MCF 10A (cell line): ENCODE measurements around the gene MAP1LC3C. TPM values are rescaled to one million over a fixed set of nuclear protein-coding genes. Genes with fewer than 3 reads are reported as not detected.

Source experiments
- Bru-seq: library from RNA; stranded (reverse); fragments of 400-500 nt; gene quantifications from one replicate; lab custom pipeline; 2021; lab: Mats Ljungman, UMichigan
- BruChase-seq, 2 experiments: library from RNA; stranded (reverse); fragments of 400-500 nt; gene quantifications; one replicate each; lab custom pipeline; 2021; lab: Mats Ljungman, UMichigan
- BruUV-seq: library from RNA; stranded (reverse); fragments of 400-500 nt; replicated peaks from 2 replicates; lab custom pipeline; 2021; lab: Mats Ljungman, UMichigan
- CTCF ChIA-PET: fragments of 300-600 bp; sonication (Branson Sonifier 250); formaldehyde crosslinking; extraction: SDS; loops from one replicate; lab custom pipeline; 2021; ENCODE audit warnings: antibody characterized with exemption, inconsistent platforms; lab: Yijun Ruan, JAX
- POLR2A ChIA-PET: fragments of 300-600, 350-650 bp; sonication (Branson Sonifier 250); formaldehyde crosslinking; extraction: SDS; loops from one replicate; lab custom pipeline; 2020; ENCODE audit warnings: antibody characterized with exemption, inconsistent platforms; lab: Yijun Ruan, JAX
- DNase-seq: peaks from one replicate; pipeline ENCODE4 v3.0.0-alpha.2; 2018; ENCODE audit not compliant: unreplicated experiment
- H3K27ac Mint-ChIP-seq: one replicate; pipeline ENCODE4 v1.8.0; 2022; ENCODE audit warnings: mild to moderate bottlenecking, low read depth, mixed read lengths; ENCODE audit not compliant: unreplicated experiment
- H3K27me3 Mint-ChIP-seq: one replicate; pipeline ENCODE4 v1.8.0; 2022; ENCODE audit warnings: mixed read lengths; ENCODE audit not compliant: insufficient read depth, unreplicated experiment
- H3K36me3 Mint-ChIP-seq: one replicate; pipeline ENCODE4 v1.8.0; 2022; ENCODE audit warnings: mild to moderate bottlenecking, moderate library complexity, mixed read lengths; ENCODE audit not compliant: insufficient read depth, unreplicated experiment
- H3K4me1 Mint-ChIP-seq: one replicate; pipeline ENCODE4 v1.8.0; 2022; ENCODE audit warnings: mixed read lengths; ENCODE audit not compliant: insufficient read depth, unreplicated experiment
- H3K4me3 Mint-ChIP-seq: one replicate; pipeline ENCODE4 v1.8.0; 2022; ENCODE audit warnings: mild to moderate bottlenecking, moderate library complexity, mixed read lengths; ENCODE audit not compliant: unreplicated experiment
- H3K9me3 Mint-ChIP-seq: one replicate; pipeline ENCODE4 v1.8.0; 2022; ENCODE audit warnings: mixed read lengths; ENCODE audit not compliant: unreplicated experiment
- intact Hi-C: fragments of 100-400 bp; cut with micrococcal nuclease; formaldehyde crosslinking; loops from 2 replicates; pipeline ENCODE4 v1.14.1; 2022
- long read RNA-seq: library from polyadenylated mRNA; stranded (forward); transcript quantifications from one replicate; pipeline ENCODE4 v2.0.0, GENCODE V29; 2022
- total RNA-seq: library from RNA; stranded (reverse); gene quantifications from 2 replicates; pipeline ENCODE4 v1.2.3, GENCODE V29; 2022
- TF ChIP-seq, protein P1 (sequence below): fragments of 200-600 bp; IDR thresholded peaks from one replicate; pipeline ENCODE4 v1.8.0; 2022; ENCODE audit warnings: antibody characterized with exemption, mild to moderate bottlenecking; ENCODE audit not compliant: unreplicated experiment

MAP1LC3C gene
- total RNA-seq: not detected in 2 replicates
- percentile 14 among the genes with signal in this experiment for Bru-seq, nascent RNA
- BruChase-seq, experiment 1, labeled RNA remaining after a 6-hour chase: not detected
- BruChase-seq, experiment 2, labeled RNA remaining after a 2-hour chase: not detected
- long read RNA-seq: 0 reads

- CTCF ChIA-PET: interaction anchor here (0.5 to 6.3 kb wide), 41 partner anchors 8 to 1752 kb away, joined by 3 to 108 read pairs (median 5); partner anchors contain the start of gene KMO
- Mint-ChIP-seq H3K36me3 (peaks cover 2% of the 10 kb centered on the region), H3K4me3 (peak within 1 kb of the TSS; percentile 62), H3K27ac (no peak within 1 kb of the TSS), H3K4me1 (peaks cover 7% of the 10 kb centered on the region), H3K9me3 (no peaks in the 10 kb centered on the region), H3K27me3 (no peaks in the 10 kb centered on the region)
- TF ChIP-seq, protein P1, sequence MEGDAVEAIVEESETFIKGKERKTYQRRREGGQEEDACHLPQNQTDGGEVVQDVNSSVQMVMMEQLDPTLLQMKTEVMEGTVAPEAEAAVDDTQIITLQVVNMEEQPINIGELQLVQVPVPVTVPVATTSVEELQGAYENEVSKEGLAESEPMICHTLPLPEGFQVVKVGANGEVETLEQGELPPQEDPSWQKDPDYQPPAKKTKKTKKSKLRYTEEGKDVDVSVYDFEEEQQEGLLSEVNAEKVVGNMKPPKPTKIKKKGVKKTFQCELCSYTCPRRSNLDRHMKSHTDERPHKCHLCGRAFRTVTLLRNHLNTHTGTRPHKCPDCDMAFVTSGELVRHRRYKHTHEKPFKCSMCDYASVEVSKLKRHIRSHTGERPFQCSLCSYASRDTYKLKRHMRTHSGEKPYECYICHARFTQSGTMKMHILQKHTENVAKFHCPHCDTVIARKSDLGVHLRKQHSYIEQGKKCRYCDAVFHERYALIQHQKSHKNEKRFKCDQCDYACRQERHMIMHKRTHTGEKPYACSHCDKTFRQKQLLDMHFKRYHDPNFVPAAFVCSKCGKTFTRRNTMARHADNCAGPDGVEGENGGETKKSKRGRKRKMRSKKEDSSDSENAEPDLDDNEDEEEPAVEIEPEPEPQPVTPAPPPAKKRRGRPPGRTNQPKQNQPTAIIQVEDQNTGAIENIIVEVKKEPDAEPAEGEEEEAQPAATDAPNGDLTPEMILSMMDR: no peak
- no TSS peak for BruUV-seq
- no peak for DNase-seq
- POLR2A ChIA-PET: interaction anchor here (0.5 to 1.2 kb wide), 4 partner anchors 103 to 466 kb away, joined by 3 to 7 read pairs (median 4); no protein-coding TSS in a partner anchor
- intact Hi-C loops: loop anchor here (5.0 kb wide), 1 partner anchor 467 kb away; the partner anchor contains the start of gene KMO
Measured at GRCh38 chr1:241999026-241999425, at the start of gene MAP1LC3C. MAP1LC3C (minus strand) TSS chr1:241999098; CDS start chr1:241999008, 90 bp downstream.

DNA sequence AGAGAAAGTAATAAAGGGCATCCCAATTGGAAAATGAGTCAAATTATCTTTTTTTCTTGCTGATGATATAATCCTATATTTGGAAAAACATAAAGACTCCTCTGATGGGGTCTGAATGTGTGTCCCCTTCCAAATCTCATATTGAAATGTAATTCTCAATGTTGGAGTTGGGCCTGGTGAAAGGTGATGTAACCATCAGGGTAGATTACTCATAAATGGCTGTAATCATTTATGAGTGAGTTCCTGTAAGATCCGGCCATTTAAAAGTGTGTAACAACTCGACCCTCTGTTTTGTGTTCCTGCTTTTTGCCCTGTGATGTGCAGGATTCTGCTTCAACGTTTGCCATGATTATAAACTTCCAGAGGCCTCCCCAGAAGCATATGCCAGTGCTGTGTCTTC is 44.3 kb upstream of the MAP1LC3C start:
- peaks cover 5% of the 10 kb centered on the region for H3K4me1 Mint-ChIP-seq
- TF ChIP-seq, protein P1: no peak
- H3K27me3 Mint-ChIP-seq: no peaks in the 10 kb centered on the region
- H3K27ac Mint-ChIP-seq: no peak overlapping the region
- ChIA-PET POLR2A (no interaction called here), CTCF (interaction anchor here (0.7 kb wide), 1 partner anchor 516 kb away, joined by 3 read pairs; no protein-coding TSS in a partner anchor)
- no peaks in the 10 kb centered on the region for H3K36me3 Mint-ChIP-seq
- H3K9me3 Mint-ChIP-seq: no peaks in the 10 kb centered on the region
- no TSS peak for BruUV-seq
- intact Hi-C loops: no loop called here
- no peak overlapping the region for H3K4me3 Mint-ChIP-seq
- DNase-seq: peak; percentile 37

DNA sequence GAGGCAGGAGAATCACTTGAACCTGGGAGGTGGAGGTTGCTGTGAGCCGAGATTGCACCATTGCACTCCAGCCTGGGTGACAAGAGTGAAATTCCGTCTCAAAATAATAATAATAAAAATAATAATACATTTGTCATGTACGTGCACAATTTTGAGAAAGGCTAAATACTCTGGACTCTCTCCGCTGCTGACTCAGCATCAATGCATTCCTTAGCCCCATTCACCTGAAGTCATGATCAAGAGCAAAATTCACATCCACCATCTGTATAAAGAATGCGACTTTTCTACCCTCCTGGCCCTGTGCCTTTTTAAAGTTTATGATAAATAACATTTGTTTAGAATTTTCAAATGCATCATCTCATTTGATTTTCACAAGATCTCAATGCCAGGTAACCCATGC is 35.5 kb upstream of the MAP1LC3C start:
- Mint-ChIP-seq H3K9me3 (peaks cover 8% of the 10 kb centered on the region), H3K36me3 (no peaks in the 10 kb centered on the region), H3K4me1 (no peaks in the 10 kb centered on the region), H3K4me3 (no peak overlapping the region), H3K27me3 (peaks cover 35% of the 10 kb centered on the region), H3K27ac (no peak overlapping the region)
- no TSS peak for BruUV-seq
- intact Hi-C loops: no loop called here
- CTCF ChIA-PET: interaction anchor here (0.7 kb wide), 1 partner anchor 24 kb away, joined by 3 read pairs; no protein-coding TSS in a partner anchor
- POLR2A ChIA-PET: no interaction called here
- TF ChIP-seq, protein P1: no peak
- DNase-seq: no peak

DNA sequence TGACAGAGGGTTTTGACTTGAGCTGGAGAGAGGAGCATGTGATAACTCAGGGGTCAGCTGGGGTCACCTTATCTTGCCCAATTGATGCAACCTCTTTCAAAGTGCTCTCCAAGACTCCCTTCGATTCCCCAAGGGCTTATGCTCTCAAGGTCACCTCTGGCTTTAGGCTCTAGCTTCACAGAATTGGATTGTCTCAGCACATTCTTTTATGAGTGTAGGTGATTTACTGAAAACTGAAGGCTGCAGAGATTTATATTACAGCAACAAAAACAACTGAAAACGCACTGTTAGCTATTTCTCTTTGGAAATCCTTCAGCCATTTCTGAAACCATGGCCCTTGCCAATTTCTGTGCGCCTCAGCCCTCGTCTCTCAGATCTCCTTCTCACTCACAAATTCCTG is 34.5 kb upstream of the MAP1LC3C start:
- BruUV-seq: no TSS peak
- TF ChIP-seq, protein P1: no peak
- Mint-ChIP-seq H3K4me3 (no peak overlapping the region), H3K27ac (no peak overlapping the region), H3K27me3 (peaks cover 35% of the 10 kb centered on the region), H3K9me3 (peaks cover 8% of the 10 kb centered on the region), H3K36me3 (no peaks in the 10 kb centered on the region), H3K4me1 (no peaks in the 10 kb centered on the region)
- POLR2A ChIA-PET: no interaction called here
- CTCF ChIA-PET: interaction anchor here (0.5 to 1.0 kb wide), 3 partner anchors 13 to 421 kb away, joined by 3 to 4 read pairs (median 3); no protein-coding TSS in a partner anchor
- DNase-seq: no peak
- intact Hi-C loops: no loop called here
